Mesendoderm (in vitro differentiated cells): ENCODE results near the gene ADARB2.
"Not testable (repeated sequence)": the region's sequence is repeated elsewhere in the genome, so short reads cannot be mapped to it uniquely, and the experiment has no call there.

ENCODE experiments used
- DNase-seq: peaks from one replicate; pipeline ENCODE4 v3.0.0; 2013
- H2AK5ac ChIP-seq: 2 replicates; pipeline ENCODE4 v1.6.1; 2013; ENCODE audit warnings: low read length, inconsistent platforms
- H2BK120ac ChIP-seq: 2 replicates; pipeline ENCODE4 v1.6.1; 2013; ENCODE audit warnings: low read depth, mild to moderate bottlenecking, low read length, moderate library complexity, mixed read lengths
- H2BK15ac ChIP-seq: replicated peaks from 2 replicates; pipeline ENCODE4 v1.6.1; 2013; ENCODE audit warnings: low read depth, mild to moderate bottlenecking, moderate library complexity
- H2BK5ac ChIP-seq: 2 replicates; pipeline ENCODE4 v1.6.1; 2013; ENCODE audit warnings: low read length, inconsistent platforms
- H3K18ac ChIP-seq: 2 replicates; pipeline ENCODE4 v1.6.1; 2013; ENCODE audit warnings: mild to moderate bottlenecking, low read length, mixed read lengths
- H3K23ac ChIP-seq: one replicate; pipeline ENCODE4 v1.6.1; 2013; ENCODE audit warnings: low read length
- H3K27ac ChIP-seq: 2 replicates; pipeline ENCODE4 v1.5.1; 2013; ENCODE audit warnings: low read depth, mild to moderate bottlenecking, inconsistent platforms, low read length, moderate library complexity
- H3K27me3 ChIP-seq: 2 replicates; pipeline ENCODE4 v1.6.1; 2013; ENCODE audit warnings: low read length, control low read depth, mild to moderate bottlenecking, inconsistent platforms; ENCODE audit not compliant: insufficient read depth, poor library complexity
- H3K36me3 ChIP-seq: 2 replicates; pipeline ENCODE4 v1.6.1; 2013; ENCODE audit warnings: low read length, inconsistent platforms; ENCODE audit not compliant: control insufficient read depth, insufficient read depth
- H3K4ac ChIP-seq: one replicate; pipeline ENCODE4 v1.6.1; 2013; ENCODE audit warnings: low read depth, mild to moderate bottlenecking, low read length, moderate library complexity
- H3K4me1 ChIP-seq: 2 replicates; pipeline ENCODE4 v1.6.1; 2013; ENCODE audit warnings: low read depth, low read length, inconsistent platforms; ENCODE audit not compliant: control insufficient read depth
- H3K4me2 ChIP-seq: 2 replicates; pipeline ENCODE4 v1.6.1; 2013; ENCODE audit warnings: low read length
- H3K4me3 ChIP-seq: 2 replicates; pipeline ENCODE4 v1.5.1; 2013; ENCODE audit warnings: mild to moderate bottlenecking, low read length
- H3K56ac ChIP-seq: one replicate; pipeline ENCODE4 v1.6.1; 2013; ENCODE audit warnings: low read length
- H3K79me1 ChIP-seq: 2 replicates; pipeline ENCODE4 v1.6.1; 2013; ENCODE audit warnings: low read length, inconsistent platforms
- H3K79me2 ChIP-seq: 2 replicates; pipeline ENCODE4 v1.6.1; 2013; ENCODE audit warnings: mild to moderate bottlenecking, low read length; ENCODE audit not compliant: control insufficient read depth, insufficient read depth
- H3K9ac ChIP-seq: 2 replicates; pipeline ENCODE4 v1.6.1; 2013; ENCODE audit warnings: low read length, inconsistent platforms
- H4K5ac ChIP-seq: one replicate; pipeline ENCODE4 v1.6.1; 2013; ENCODE audit warnings: low read length
- H4K8ac ChIP-seq: one replicate; pipeline ENCODE4 v1.6.1; 2013; ENCODE audit warnings: low read depth, mild to moderate bottlenecking, control low read depth, low read length, moderate library complexity
- WGBS: extraction: QIAGEN DNeasy Blood & Tissue Kit; methylation state at CpG from one replicate; pipeline ENCODE4 v1.1.7; 2013; ENCODE audit warnings: low lambda C conversion rate, missing lambda C conversion rate; ENCODE audit not compliant: insufficient coverage; ENCODE audit errors: extremely low coverage; 5-methylcytosine and 5-hydroxymethylcytosine counted together

Gene ADARB2

DNA sequence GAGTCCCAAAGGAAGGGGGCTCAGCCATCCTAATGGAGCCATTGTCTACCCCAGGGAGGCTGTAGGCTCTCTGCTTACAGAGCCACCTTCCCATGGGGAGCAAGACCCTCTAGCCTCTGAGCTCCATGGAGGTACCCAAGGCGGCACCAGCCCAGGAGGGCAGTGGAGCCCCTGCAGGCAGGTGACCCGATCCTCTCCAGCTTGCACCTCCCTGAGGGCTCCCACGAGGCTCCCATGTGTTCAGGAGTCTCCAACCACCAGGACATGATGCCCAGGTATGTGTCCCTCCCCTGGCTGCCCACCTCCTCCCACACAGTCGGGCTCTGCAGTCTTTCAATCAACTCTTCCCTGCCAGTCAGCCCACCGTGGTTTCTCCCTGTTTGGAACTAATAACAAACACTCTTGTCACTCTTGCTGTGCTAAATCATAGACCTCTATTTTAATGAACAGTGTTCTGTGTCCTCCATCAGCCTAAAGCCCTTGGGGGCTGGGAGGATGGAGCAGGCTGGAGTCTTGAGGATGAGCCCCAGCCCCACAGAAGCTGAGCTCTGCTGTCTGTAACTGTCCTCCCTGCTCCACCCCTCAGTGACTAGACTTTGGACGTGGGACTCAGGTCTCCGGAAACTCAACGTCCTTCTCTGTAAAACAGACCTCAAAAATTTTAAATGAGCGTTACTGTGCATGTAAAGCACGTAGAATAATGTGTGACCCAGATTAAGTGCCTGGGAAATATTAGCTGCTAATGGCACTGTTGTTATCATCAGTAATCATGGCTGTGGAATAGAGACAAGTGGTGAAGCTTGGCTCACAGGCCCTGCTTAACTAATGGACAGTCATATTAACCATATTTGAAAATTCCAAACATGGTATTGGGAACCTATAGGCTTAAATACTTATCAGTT lies 382.3 kb downstream of the ADARB2 start:
- Histone ChIP-seq H3K18ac (no peak overlapping the region), H2BK120ac (no peak overlapping the region), H3K79me1 (no peaks in the 10 kb centered on the region), H4K5ac (no peak overlapping the region), H3K27ac (no peak overlapping the region), H2BK15ac (no peak overlapping the region), H3K9ac (no peak overlapping the region), H3K36me3 (no peaks in the 10 kb centered on the region), H3K4me1 (no peaks in the 10 kb centered on the region), H3K79me2 (no peaks in the 10 kb centered on the region), H3K56ac (no peak overlapping the region), H2AK5ac (no peak overlapping the region), H2BK5ac (no peak overlapping the region), H4K8ac (no peak overlapping the region), H3K4ac (no peak overlapping the region), H3K27me3 (no peaks in the 10 kb centered on the region), H3K4me2 (no peak overlapping the region), H3K23ac (no peak overlapping the region), H3K4me3 (no peak overlapping the region)
- WGBS = no CpG with 5 or more reads among the region's 10 CpGs
- DNase-seq = no peak

DNA sequence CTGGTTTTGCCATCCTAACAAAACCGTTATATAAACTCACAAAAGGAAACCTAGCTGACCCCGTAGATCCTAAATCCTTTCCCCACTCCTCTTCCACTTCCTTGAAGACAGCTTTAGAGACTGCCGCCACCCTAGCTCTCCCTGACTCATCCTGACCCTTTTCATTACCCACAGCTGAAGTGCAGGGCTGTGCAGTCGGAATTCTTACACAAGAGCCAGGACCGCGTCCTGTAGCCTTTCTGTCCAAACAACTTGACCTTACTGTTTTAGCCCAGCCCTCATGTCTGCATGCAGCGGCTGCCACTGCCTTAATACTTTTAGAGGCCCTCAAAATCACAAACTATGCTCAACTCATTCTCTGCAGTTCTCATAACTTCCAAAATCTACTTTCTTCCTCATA lies 385.0 kb downstream of the ADARB2 start:
- not testable (repeated sequence) for H3K36me3 ChIP-seq, H3K4me1 ChIP-seq, H2AK5ac ChIP-seq, H3K23ac ChIP-seq, H3K9ac ChIP-seq, H2BK15ac ChIP-seq, H3K4ac ChIP-seq, H3K27me3 ChIP-seq, H2BK5ac ChIP-seq, H3K56ac ChIP-seq, H3K79me2 ChIP-seq, H2BK120ac ChIP-seq, H3K18ac ChIP-seq, DNase-seq, H4K8ac ChIP-seq, H3K27ac ChIP-seq, H3K79me1 ChIP-seq, H3K4me3 ChIP-seq, H4K5ac ChIP-seq, H3K4me2 ChIP-seq
- no CpG with 5 or more reads among the region's 7 CpGs for WGBS

DNA sequence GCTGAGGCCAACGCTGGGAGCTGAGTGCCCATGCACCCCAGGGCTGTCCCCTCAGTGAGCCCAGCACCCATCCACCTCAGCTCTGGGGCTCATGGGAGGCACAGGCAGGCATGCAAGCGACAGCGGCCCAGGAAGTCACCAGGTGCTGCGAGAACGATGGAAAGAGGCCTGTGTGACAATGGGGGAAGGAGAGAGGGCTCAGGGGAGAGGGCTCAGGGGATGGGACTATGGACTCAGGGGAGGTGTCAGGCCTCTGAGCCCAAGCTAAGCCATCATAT lies 388.6 kb downstream of the ADARB2 start:
- H3K4me3 ChIP-seq = no peak overlapping the region
- H3K27ac ChIP-seq = no peak overlapping the region
- H2AK5ac ChIP-seq = peak overlapping the region; percentile 88
- H4K8ac ChIP-seq = no peak overlapping the region
- H3K27me3 ChIP-seq = no peaks in the 10 kb centered on the region
- H2BK15ac ChIP-seq = no peak overlapping the region
- no peaks in the 10 kb centered on the region for H3K36me3 ChIP-seq
- no peak overlapping the region for H4K5ac ChIP-seq
- no peaks in the 10 kb centered on the region for H3K79me1 ChIP-seq
- no peak overlapping the region for H2BK120ac ChIP-seq
- WGBS = no CpG with 5 or more reads among the region's 5 CpGs
- H3K23ac ChIP-seq = no peak overlapping the region
- no peak overlapping the region for H2BK5ac ChIP-seq
- H3K4me2 ChIP-seq = no peak overlapping the region
- H3K79me2 ChIP-seq = no peaks in the 10 kb centered on the region
- H3K9ac ChIP-seq = no peak overlapping the region
- H3K18ac ChIP-seq = no peak overlapping the region
- no peak overlapping the region for H3K4ac ChIP-seq
- H3K4me1 ChIP-seq = peaks cover 5% of the 10 kb centered on the region
- no peak for DNase-seq
- H3K56ac ChIP-seq = peak overlapping the region; percentile 67

DNA sequence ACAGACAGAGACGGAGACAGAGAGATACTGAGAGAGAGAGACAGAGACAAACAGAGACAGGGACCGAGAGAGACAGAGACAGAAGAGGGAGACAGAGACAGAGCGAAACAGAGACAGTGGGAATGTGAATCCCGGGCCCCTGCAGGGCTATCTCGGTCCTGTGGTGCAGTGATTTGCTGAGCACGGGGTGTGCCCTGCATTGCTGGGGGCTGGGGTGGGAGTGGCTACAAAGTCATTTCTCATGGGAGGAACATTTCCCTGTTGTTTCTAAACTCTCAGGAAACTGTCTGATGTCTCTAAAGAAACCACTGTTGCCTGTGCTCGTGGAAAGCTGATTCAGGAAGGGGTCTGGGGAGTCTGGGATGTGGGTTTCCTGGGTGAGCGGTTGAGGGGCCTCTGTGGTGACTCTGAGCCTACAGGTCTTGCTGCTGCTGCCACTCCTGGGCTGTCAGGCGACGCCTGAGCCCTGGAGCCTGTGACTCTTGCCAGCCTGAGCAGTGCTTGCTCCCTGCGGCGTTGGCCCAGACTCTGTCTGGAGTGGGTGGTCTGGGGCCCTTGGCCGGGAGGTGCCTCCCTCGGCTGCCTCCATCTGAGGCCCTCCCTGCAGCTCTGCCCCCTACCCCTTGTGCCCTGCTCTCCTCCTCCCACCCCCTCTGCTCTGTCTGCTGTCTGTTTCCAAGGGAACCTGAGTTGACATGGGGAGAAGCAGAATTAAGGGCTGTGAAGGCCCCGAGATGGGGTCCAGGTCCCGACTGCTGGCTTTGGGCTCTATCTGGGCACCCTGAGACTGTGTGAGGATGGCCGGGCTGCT lies 389.2 kb downstream of the ADARB2 start:
- WGBS = no CpG with 5 or more reads among the region's 17 CpGs

DNA sequence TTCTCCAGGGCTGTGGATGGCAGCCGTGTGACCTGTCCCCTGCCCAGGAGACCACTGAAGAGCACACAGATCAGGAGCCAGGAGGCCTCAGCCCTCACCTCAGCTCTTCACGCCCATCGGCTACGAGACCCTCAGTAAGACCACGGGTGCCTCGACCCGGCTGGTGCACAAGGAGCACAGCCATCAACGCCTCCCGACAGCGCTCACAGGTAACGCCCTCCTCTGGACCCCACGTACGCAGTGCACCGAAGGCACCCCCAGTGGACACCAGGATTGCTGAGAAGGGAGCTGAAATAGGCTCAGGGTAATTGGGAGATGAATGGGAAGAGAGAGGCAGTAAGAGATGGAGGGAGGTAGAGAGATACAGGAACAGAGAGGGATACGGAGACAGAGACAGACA lies 389.8 kb downstream of the ADARB2 start:
- no peak overlapping the region for H2AK5ac ChIP-seq
- H3K27me3 ChIP-seq = no peaks in the 10 kb centered on the region
- H3K4ac ChIP-seq = no peak overlapping the region
- H3K18ac ChIP-seq = no peak overlapping the region
- H2BK120ac ChIP-seq = no peak overlapping the region
- H3K9ac ChIP-seq = no peak overlapping the region
- no peak overlapping the region for H2BK15ac ChIP-seq
- H4K8ac ChIP-seq = no peak overlapping the region
- no peak overlapping the region for H3K27ac ChIP-seq
- H3K79me2 ChIP-seq = no peaks in the 10 kb centered on the region
- H4K5ac ChIP-seq = no peak overlapping the region
- H3K79me1 ChIP-seq = no peaks in the 10 kb centered on the region
- DNase-seq = no peak
- H3K36me3 ChIP-seq = no peaks in the 10 kb centered on the region
- H2BK5ac ChIP-seq = no peak overlapping the region
- WGBS = no CpG with 5 or more reads among the region's 15 CpGs
- H3K4me1 ChIP-seq = peaks cover 5% of the 10 kb centered on the region
- no peak overlapping the region for H3K56ac ChIP-seq
- H3K4me3 ChIP-seq = no peak overlapping the region
- no peak overlapping the region for H3K23ac ChIP-seq
- no peak overlapping the region for H3K4me2 ChIP-seq

More for the DNA sequence above, 389.2 kb downstream of the ADARB2 start:
- Histone ChIP-seq H3K56ac (peak overlapping the region; percentile 67), H3K79me1 (no peaks in the 10 kb centered on the region), H3K4me3 (no peak overlapping the region), H2BK15ac (no peak overlapping the region), H3K27ac (no peak overlapping the region), H3K18ac (no peak overlapping the region), H2BK5ac (no peak overlapping the region), H3K27me3 (no peaks in the 10 kb centered on the region), H3K4me2 (no peak overlapping the region), H4K5ac (no peak overlapping the region), H3K4me1 (peaks cover 5% of the 10 kb centered on the region), H3K36me3 (no peaks in the 10 kb centered on the region), H4K8ac (no peak overlapping the region), H2BK120ac (no peak overlapping the region), H3K79me2 (no peaks in the 10 kb centered on the region), H2AK5ac (no peak overlapping the region), H3K23ac (no peak overlapping the region), H3K4ac (no peak overlapping the region), H3K9ac (no peak overlapping the region)
- no peak for DNase-seq
